GM12801 (cell line): ENCODE results near the gene ICAM4.

Experiments
- CTCF ChIP-seq: IDR thresholded peaks from one replicate; pipeline ENCODE4 v1.5.1; 2011; ENCODE audit warnings: control low read depth; ENCODE audit not compliant: insufficient read length; ENCODE audit errors: extremely low read depth

The ICAM4 gene

GRCh38 chr19:10321417-10321797 lies 34.7 kb downstream of the ICAM4 start:
- TF ChIP-seq CTCF = no peak

- TF ChIP-seq CTCF = no peak
These were observed 35.4 kb downstream of the ICAM4 start for GRCh38 chr19:10321874-10322835.

GRCh38 chr19:10325732-10326131 lies 39.0 kb downstream of the ICAM4 start:
- TF ChIP-seq CTCF = no peak

GRCh38 chr19:10327793-10328192 lies 41.0 kb downstream of the ICAM4 start:
- TF ChIP-seq CTCF = no peak

- no peak for TF ChIP-seq CTCF
These were observed 42.0 kb downstream of the ICAM4 start for GRCh38 chr19:10328558-10329429.

GRCh38 chr19:10329555-10329954 lies 42.8 kb downstream of the ICAM4 start:
- no peak for TF ChIP-seq CTCF

- TF ChIP-seq CTCF = no peak
These were observed 45.6 kb downstream of the ICAM4 start for GRCh38 chr19:10332158-10332964.
